K562 (cell line): ENCODE measurements around the gene MAST1. TPM values are rescaled to one million over a fixed set of nuclear protein-coding genes. Genes with fewer than 3 reads are reported as not detected.
A peak's percentile ranks its signal among the peaks of the same experiment; 100 is the strongest.

Experiments used
- CTBP1 ChIP-seq: fragments of 450-650 bp; IDR thresholded peaks from 2 replicates; pipeline ENCODE4 v1.6.1; 2016; ENCODE audit warnings: borderline replicate concordance
- CXXC5 ChIP-seq: fragments of 250-450 bp; sonication (Bioruptor Pico); IDR thresholded peaks from 2 replicates; pipeline ENCODE4 v1.8.0; 2022; ENCODE audit warnings: inconsistent platforms, mild to moderate bottlenecking, moderate library complexity
- MBD2 ChIP-seq: sonication (generic); IDR thresholded peaks from 2 replicates; pipeline ENCODE4 v1.6.1; 2016; ENCODE audit warnings: low read depth, borderline replicate concordance
- MTA1 ChIP-seq: fragments of 450-650 bp; IDR thresholded peaks from 2 replicates; pipeline ENCODE4 v1.6.1; 2017; ENCODE audit warnings: borderline replicate concordance
- POLR3A ChIP-seq: IDR thresholded peaks from 2 replicates; pipeline ENCODE4 v1.6.1; 2011; ENCODE audit warnings: borderline replicate concordance, mild to moderate bottlenecking, moderate library complexity; ENCODE audit not compliant: insufficient read length, insufficient read depth; ENCODE audit errors: extremely low read depth
- SRSF3 ChIP-seq: fragments of 200-400 bp; formaldehyde crosslinking; IDR thresholded peaks from 2 replicates; pipeline ENCODE4 v1.6.1; 2016; ENCODE audit warnings: mild to moderate bottlenecking, low read length, moderate library complexity; ENCODE audit not compliant: insufficient read depth
- TAF15 ChIP-seq: fragments of 200-400 bp; formaldehyde crosslinking; IDR thresholded peaks from 2 replicates; pipeline ENCODE4 v1.6.1; 2017; ENCODE audit warnings: mild to moderate bottlenecking, low read depth, low read length, moderate library complexity
- WHSC1 ChIP-seq: IDR thresholded peaks from one replicate; pipeline ENCODE4 v1.6.1; 2012; ENCODE audit warnings: low read length, control low read depth, inconsistent platforms
- YBX1 ChIP-seq: fragments of 450-650 bp; IDR thresholded peaks from 2 replicates; pipeline ENCODE4 v1.7.1; 2016; ENCODE audit warnings: mild to moderate bottlenecking
- ZKSCAN1 ChIP-seq: fragments of 150-350 bp; IDR thresholded peaks from 2 replicates; pipeline ENCODE4 v1.6.1; 2016; ENCODE audit warnings: low read depth, low read length
- ZNF551 ChIP-seq: fragments of 250-450 bp; sonication (Bioruptor Pico); IDR thresholded peaks from 2 replicates; pipeline ENCODE4 v1.5.0; 2021; ENCODE audit warnings: mild to moderate bottlenecking, moderate library complexity
- ZNF695 ChIP-seq: fragments of 450-650 bp; formaldehyde crosslinking; IDR thresholded peaks from 2 replicates; pipeline ENCODE4 v1.4.0; 2020; ENCODE audit warnings: mild to moderate bottlenecking, moderate library complexity
- polyA plus RNA-seq, 8 experiments: library from polyadenylated mRNA; depleted of rRNA in 4 of 8; stranded (reverse) in 5 of 8; unstranded in 3 of 8; fragments of >200 nt; fragmentation: Nextera tagmentation in 2 of 8; fragmentation: Illumina TruSeq in 1 of 8; extraction: Ambion mirVana in 2 of 8; extraction: Trizol in 1 of 8; gene quantifications; 2 replicates each; pipeline versions ENCODE4 v1.2.1 to v1.2.3, GENCODE V29; 2011 to 2014; ENCODE audit warnings: inconsistent platforms in 1 of 8, missing spikeins in 1 of 8
- total RNA-seq, 7 experiments: library from RNA; depleted of rRNA in 6 of 7; stranded (reverse); fragments of >200 nt in 6 of 7; fragmentation: Illumina TruSeq in 2 of 7; extraction: Trizol in 2 of 7; gene quantifications; 2 replicates each; pipeline versions ENCODE4 v1.2.1 to v1.2.3, GENCODE V29; 2011 to 2021; ENCODE audit warnings: low replicate concordance in 1 of 7
- TF ChIP-seq, protein P1 (sequence below): fragments of 200-400 bp; formaldehyde crosslinking; IDR thresholded peaks from 2 replicates; pipeline ENCODE4 v1.6.1; 2017; ENCODE audit warnings: mild to moderate bottlenecking, low read depth, low read length, moderate library complexity
- TF ChIP-seq, protein P2 (sequence below): fragments of 250-450 bp; sonication (Bioruptor Pico); IDR thresholded peaks from 2 replicates; pipeline ENCODE4 v1.5.0; 2021; ENCODE audit warnings: mild to moderate bottlenecking, moderate library complexity
- TF ChIP-seq, protein P3 (sequence below): fragments of 450-650 bp; conservative IDR thresholded peaks from 2 replicates; pipeline ENCODE4 v1.6.1; 2016; ENCODE audit warnings: missing genetic modification characterization, low read depth, mild to moderate bottlenecking, control low read depth, missing compliant biosample characterization
- TF ChIP-seq, protein P4 (sequence below): fragments of 250-450 bp; sonication (Bioruptor Pico); IDR thresholded peaks from 2 replicates; pipeline ENCODE4 v1.9.0; 2021; ENCODE audit warnings: mild to moderate bottlenecking
- TF ChIP-seq, protein P5 (sequence below): sonication (generic); formaldehyde crosslinking; IDR thresholded peaks from 2 replicates; pipeline ENCODE4 v1.8.0; 2023; ENCODE audit warnings: mild to moderate bottlenecking, missing genetic modification reagents
- TF ChIP-seq, protein P6 (sequence below): fragments of 250-450 bp; sonication (Bioruptor Pico); IDR thresholded peaks from 2 replicates; pipeline ENCODE4 v1.6.1; 2021; ENCODE audit warnings: mild to moderate bottlenecking

MAST1 gene
- total and polyA plus RNA-seq, 9 of the 15 experiments (the other 6 are each of a cell fraction or from before 2014, with no cell fraction given) = 0.48 to 10.3 (median 3.9) TPM

DNA sequence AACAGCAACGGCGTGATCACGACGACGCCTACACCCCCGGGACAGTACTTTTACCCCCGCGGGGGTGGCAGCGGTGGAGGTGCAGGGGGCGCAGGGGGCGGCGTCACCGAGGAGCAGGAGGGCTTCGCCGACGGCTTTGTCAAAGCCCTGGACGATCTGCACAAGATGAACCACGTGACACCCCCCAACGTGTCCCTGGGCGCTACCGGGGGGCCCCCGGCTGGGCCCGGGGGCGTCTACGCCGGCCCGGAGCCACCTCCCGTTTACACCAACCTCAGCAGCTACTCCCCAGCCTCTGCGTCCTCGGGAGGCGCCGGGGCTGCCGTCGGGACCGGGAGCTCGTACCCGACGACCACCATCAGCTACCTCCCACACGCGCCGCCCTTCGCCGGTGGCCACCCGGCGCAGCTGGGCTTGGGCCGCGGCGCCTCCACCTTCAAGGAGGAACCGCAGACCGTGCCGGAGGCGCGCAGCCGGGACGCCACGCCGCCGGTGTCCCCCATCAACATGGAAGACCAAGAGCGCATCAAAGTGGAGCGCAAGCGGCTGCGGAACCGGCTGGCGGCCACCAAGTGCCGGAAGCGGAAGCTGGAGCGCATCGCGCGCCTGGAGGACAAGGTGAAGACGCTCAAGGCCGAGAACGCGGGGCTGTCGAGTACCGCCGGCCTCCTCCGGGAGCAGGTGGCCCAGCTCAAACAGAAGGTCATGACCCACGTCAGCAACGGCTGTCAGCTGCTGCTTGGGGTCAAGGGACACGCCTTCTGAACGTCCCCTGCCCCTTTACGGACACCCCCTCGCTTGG lies 46.1 kb upstream of the MAST1 start (continued):
- TF ChIP-seq TAF15 = peak; percentile 82
- TF ChIP-seq, protein P1, sequence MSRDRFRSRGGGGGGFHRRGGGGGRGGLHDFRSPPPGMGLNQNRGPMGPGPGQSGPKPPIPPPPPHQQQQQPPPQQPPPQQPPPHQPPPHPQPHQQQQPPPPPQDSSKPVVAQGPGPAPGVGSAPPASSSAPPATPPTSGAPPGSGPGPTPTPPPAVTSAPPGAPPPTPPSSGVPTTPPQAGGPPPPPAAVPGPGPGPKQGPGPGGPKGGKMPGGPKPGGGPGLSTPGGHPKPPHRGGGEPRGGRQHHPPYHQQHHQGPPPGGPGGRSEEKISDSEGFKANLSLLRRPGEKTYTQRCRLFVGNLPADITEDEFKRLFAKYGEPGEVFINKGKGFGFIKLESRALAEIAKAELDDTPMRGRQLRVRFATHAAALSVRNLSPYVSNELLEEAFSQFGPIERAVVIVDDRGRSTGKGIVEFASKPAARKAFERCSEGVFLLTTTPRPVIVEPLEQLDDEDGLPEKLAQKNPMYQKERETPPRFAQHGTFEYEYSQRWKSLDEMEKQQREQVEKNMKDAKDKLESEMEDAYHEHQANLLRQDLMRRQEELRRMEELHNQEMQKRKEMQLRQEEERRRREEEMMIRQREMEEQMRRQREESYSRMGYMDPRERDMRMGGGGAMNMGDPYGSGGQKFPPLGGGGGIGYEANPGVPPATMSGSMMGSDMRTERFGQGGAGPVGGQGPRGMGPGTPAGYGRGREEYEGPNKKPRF = no peak
- TF ChIP-seq, protein P2, sequence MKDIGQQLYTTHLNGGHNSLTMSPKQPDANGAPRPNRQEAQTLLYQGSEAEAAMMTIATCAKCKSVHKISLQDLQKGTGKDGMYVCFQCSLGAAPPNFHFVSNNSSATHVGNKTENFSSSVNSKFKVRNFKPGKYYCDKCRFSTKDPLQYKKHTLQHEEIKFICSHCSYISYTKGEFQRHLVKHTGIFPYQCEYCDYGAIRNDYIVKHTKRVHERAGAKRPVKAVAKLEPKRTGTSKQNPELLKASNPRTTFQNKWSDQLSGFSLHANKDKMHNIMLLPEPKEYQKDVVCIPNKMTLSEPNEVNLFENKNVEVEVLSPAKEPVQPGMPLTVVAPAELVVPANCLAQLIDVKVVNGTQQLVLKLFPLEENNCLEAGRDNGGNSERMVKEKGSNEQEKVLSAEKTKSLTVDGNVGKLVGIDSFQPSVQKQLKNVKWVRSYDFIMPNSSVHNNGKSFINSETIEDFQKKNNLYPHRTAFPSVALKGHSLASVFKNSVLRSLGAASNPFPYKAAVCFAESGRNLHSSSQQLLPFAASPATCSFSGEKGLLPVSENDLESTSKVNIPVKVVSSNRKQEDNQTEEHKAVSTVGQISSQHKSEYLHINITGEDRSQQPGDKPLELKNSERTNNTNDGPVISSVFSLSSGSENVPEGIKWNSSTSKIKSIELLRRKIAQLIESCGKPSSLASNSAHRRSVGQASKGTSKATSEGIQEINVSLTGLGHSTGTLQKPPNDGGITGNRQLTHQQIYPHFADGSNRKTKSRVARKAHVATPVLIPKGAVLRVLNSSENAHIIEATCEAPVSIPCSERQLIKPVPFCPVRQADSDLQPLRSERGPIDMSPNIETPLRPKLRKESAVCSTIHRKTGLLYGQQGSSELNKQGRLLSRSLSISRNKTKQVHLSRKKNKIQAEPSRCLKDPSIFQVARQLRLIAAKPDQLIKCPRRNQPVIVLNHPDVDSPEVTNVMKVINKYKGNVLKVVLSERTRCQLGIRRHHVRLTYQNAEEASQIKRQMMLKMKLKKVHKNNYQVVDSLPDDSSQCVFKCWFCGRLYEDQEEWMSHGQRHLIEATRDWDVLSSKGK (CRISPR knock-in tag) = no peak
- no peak for TF ChIP-seq MTA1
- TF ChIP-seq, protein P3, sequence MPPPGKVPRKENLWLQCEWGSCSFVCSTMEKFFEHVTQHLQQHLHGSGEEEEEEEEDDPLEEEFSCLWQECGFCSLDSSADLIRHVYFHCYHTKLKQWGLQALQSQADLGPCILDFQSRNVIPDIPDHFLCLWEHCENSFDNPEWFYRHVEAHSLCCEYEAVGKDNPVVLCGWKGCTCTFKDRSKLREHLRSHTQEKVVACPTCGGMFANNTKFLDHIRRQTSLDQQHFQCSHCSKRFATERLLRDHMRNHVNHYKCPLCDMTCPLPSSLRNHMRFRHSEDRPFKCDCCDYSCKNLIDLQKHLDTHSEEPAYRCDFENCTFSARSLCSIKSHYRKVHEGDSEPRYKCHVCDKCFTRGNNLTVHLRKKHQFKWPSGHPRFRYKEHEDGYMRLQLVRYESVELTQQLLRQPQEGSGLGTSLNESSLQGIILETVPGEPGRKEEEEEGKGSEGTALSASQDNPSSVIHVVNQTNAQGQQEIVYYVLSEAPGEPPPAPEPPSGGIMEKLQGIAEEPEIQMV (tag) = no peak
- no peak for TF ChIP-seq ZNF551 (CRISPR knock-in tag)
- TF ChIP-seq POLR3A = no peak
- TF ChIP-seq, protein P4, sequence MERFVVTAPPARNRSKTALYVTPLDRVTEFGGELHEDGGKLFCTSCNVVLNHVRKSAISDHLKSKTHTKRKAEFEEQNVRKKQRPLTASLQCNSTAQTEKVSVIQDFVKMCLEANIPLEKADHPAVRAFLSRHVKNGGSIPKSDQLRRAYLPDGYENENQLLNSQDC = no peak
- TF ChIP-seq CTBP1 = peak; percentile 81
- TF ChIP-seq, protein P5, sequence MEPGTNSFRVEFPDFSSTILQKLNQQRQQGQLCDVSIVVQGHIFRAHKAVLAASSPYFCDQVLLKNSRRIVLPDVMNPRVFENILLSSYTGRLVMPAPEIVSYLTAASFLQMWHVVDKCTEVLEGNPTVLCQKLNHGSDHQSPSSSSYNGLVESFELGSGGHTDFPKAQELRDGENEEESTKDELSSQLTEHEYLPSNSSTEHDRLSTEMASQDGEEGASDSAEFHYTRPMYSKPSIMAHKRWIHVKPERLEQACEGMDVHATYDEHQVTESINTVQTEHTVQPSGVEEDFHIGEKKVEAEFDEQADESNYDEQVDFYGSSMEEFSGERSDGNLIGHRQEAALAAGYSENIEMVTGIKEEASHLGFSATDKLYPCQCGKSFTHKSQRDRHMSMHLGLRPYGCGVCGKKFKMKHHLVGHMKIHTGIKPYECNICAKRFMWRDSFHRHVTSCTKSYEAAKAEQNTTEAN (CRISPR knock-in tag) = no peak
- no peak for TF ChIP-seq WHSC1
- TF ChIP-seq CXXC5 (CRISPR knock-in tag) = peak; percentile 83
- TF ChIP-seq, protein P6, sequence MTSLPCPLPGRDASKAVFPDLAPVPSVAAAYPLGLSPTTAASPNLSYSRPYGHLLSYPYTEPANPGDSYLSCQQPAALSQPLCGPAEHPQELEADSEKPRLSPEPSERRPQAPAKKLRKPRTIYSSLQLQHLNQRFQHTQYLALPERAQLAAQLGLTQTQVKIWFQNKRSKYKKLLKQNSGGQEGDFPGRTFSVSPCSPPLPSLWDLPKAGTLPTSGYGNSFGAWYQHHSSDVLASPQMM (CRISPR knock-in tag) = no peak
- peak; percentile 69; the same call in 1 of the 2 replicates for TF ChIP-seq SRSF3
- no peak for TF ChIP-seq YBX1
- peak; percentile 49; the same call in 1 of the 2 replicates for TF ChIP-seq MBD2
- TF ChIP-seq ZNF695 (CRISPR knock-in tag) = no peak
- no peak for TF ChIP-seq ZKSCAN1
